CD14-positive monocyte (primary cell): ENCODE measurements around the gene FAM184A. TPM values are rescaled to one million over a fixed set of nuclear protein-coding genes. Genes with fewer than 3 reads are reported as not detected.

Experiments used
- DNase-seq, 3 donors: peaks; one replicate each; pipeline ENCODE4 v3.0.0-alpha.2; 2011 to 2022
- H2AFZ ChIP-seq: 2 replicates; pipeline ENCODE4 v1.6.0; 2012; ENCODE audit warnings: mild to moderate bottlenecking, low read depth, low read length, inconsistent platforms; ENCODE audit not compliant: insufficient read depth, poor library complexity, severe bottlenecking
- H3K27ac ChIP-seq, 2 donors: 1 replicate in 1 of 2; 2 replicates in 1 of 2; pipeline ENCODE4 v1.5.1; 2012 to 2013; ENCODE audit warnings: low read length in 2 of 2, control low read depth in 1 of 2, inconsistent platforms in 1 of 2, low read depth in 1 of 2, mild to moderate bottlenecking in 1 of 2
- H3K27me3 ChIP-seq, 2 donors: one replicate each; pipeline versions ENCODE4 v1.6.0 to v1.6.1; 2011 to 2013; ENCODE audit warnings: low read length in 2 of 2; ENCODE audit not compliant: control insufficient read depth in 2 of 2, insufficient read depth in 2 of 2
- H3K36me3 ChIP-seq, 2 donors: replicated peaks in 1 of 2; 1 replicate in 1 of 2; 2 replicates in 1 of 2; pipeline versions ENCODE4 v1.5.1 to v1.6.1; 2012 to 2013; ENCODE audit warnings: low read length in 2 of 2, control low read depth in 1 of 2, inconsistent platforms in 1 of 2, mild to moderate bottlenecking in 1 of 2; ENCODE audit not compliant: insufficient read depth in 2 of 2, control insufficient read depth in 1 of 2
- H3K4me1 ChIP-seq, 2 donors: 1 replicate in 1 of 2; 2 replicates in 1 of 2; pipeline versions ENCODE4 v1.5.1 to v1.6.1; 2012 to 2013; ENCODE audit warnings: low read length in 2 of 2, control low read depth in 1 of 2, inconsistent platforms in 1 of 2, mild to moderate bottlenecking in 1 of 2, moderate library complexity in 1 of 2; ENCODE audit not compliant: insufficient read depth in 2 of 2, control insufficient read depth in 1 of 2
- H3K4me2 ChIP-seq: replicated peaks from 2 replicates; pipeline ENCODE3; 2012; ENCODE audit warnings: low read length, moderate library complexity, mild to moderate bottlenecking; ENCODE audit not compliant: poor library complexity, severe bottlenecking; ENCODE audit errors: extremely low read depth
- H3K4me3 ChIP-seq, 3 experiments: fragments of 200-600 bp in 1 of 3; sonication (generic) in 1 of 3; replicated peaks in 1 of 3; 1 replicate in 2 of 3; 2 replicates in 1 of 3; pipeline ENCODE4 v1.5.1; 2011 to 2013; ENCODE audit warnings: low read length in 3 of 3, mild to moderate bottlenecking in 3 of 3, control low read depth in 2 of 3, low read depth in 2 of 3, inconsistent platforms in 1 of 3, moderate library complexity in 1 of 3
- H3K79me2 ChIP-seq: 2 replicates; pipeline ENCODE4 v1.6.0; 2012; ENCODE audit warnings: mild to moderate bottlenecking, control low read depth, inconsistent platforms, low read length, moderate library complexity; ENCODE audit not compliant: insufficient read depth
- H3K9ac ChIP-seq: 2 replicates; pipeline ENCODE4 v1.6.0; 2017; ENCODE audit warnings: low read length, mild to moderate bottlenecking; ENCODE audit not compliant: insufficient read depth, poor library complexity, severe bottlenecking
- H3K9me3 ChIP-seq, 2 donors: replicated peaks in 1 of 2; 1 replicate in 1 of 2; 2 replicates in 1 of 2; pipeline versions ENCODE4 v1.5.1 to v1.6.1; 2012 to 2013; ENCODE audit warnings: low read length in 2 of 2, control low read depth in 1 of 2; ENCODE audit not compliant: control insufficient read depth in 1 of 2, insufficient read depth in 1 of 2
- H4K20me1 ChIP-seq: 2 replicates; pipeline ENCODE4 v1.6.0; 2012; ENCODE audit warnings: mild to moderate bottlenecking, low read length, control low read depth, moderate library complexity; ENCODE audit not compliant: insufficient read depth
- H3K27ac Mint-ChIP-seq, 7 donors: one replicate each; pipeline ENCODE4 v1.8.0; 2020; ENCODE audit warnings: mild to moderate bottlenecking in 7 of 7, mixed read lengths in 7 of 7, moderate library complexity in 6 of 7, inconsistent platforms in 2 of 7
- H3K27me3 Mint-ChIP-seq, 3 donors: one replicate each; pipeline ENCODE4 v1.8.0; 2021 to 2022; ENCODE audit warnings: low read depth in 3 of 3, mild to moderate bottlenecking in 3 of 3, mixed read lengths in 3 of 3, moderate library complexity in 3 of 3, inconsistent platforms in 1 of 3
- H3K36me3 Mint-ChIP-seq, 2 donors: one replicate each; pipeline ENCODE4 v1.8.0; 2020; ENCODE audit warnings: mixed read lengths in 2 of 2, inconsistent platforms in 1 of 2, mild to moderate bottlenecking in 1 of 2
- H3K4me1 Mint-ChIP-seq: one replicate; pipeline ENCODE4 v1.8.0; 2020; ENCODE audit warnings: mild to moderate bottlenecking, mixed read lengths
- H3K4me3 Mint-ChIP-seq, 2 donors: one replicate each; pipeline ENCODE4 v1.8.0; 2020; ENCODE audit warnings: mild to moderate bottlenecking in 2 of 2, mixed read lengths in 2 of 2, moderate library complexity in 1 of 2
- H3K9me3 Mint-ChIP-seq, 7 donors: one replicate each; pipeline ENCODE4 v1.8.0; 2020 to 2022; ENCODE audit warnings: mixed read lengths in 7 of 7, mild to moderate bottlenecking in 6 of 7, moderate library complexity in 6 of 7, inconsistent platforms in 2 of 7
- CTCF ChIP-seq: fragments of 200-600 bp; IDR thresholded peaks from one replicate; pipeline ENCODE4 v1.8.0; 2022; ENCODE audit warnings: antibody characterized with exemption, mild to moderate bottlenecking
- WGBS: methylation state at CpG from one replicate; pipeline ENCODE4 v1.1.5; 2013; ENCODE audit warnings: missing lambda C conversion rate; ENCODE audit not compliant: insufficient coverage; 5-methylcytosine and 5-hydroxymethylcytosine counted together
- intact Hi-C, 2 donors: fragments of 100-400 bp; cut with micrococcal nuclease; formaldehyde crosslinking; loops; one replicate each; pipeline versions ENCODE4 v1.15.0 to v1.15.1; 2023
- polyA plus RNA-seq, 3 donors: library from polyadenylated mRNA; depleted of rRNA in 1 of 3; unstranded in 2 of 3; stranded (reverse) in 1 of 3; fragments of 300-500 nt in 2 of 3; fragments of >200 nt in 1 of 3; fragmentation: Illumina TruSeq in 2 of 3; gene quantifications; 1 replicate in 2 of 3; 2 replicates in 1 of 3; pipeline ENCODE4 v1.2.3, GENCODE V29; 2012 to 2021

Gene FAM184A
- polyA plus RNA-seq, 3 donors = not detected

- no peak overlapping the region for H3K4me3 Mint-ChIP-seq
- no CpG with 5 or more reads among the region's 1 CpG for WGBS
Observed at GRCh38 chr6:118974790-118975189, 103.7 kb downstream of the FAM184A start.

GRCh38 chr6:118971682-118972081 lies 106.8 kb downstream of the FAM184A start:
- intact Hi-C loops = no loop called here
- Mint-ChIP-seq H3K27ac (no peak overlapping the region), H3K4me1 (peaks cover 3% of the 10 kb centered on the region), H3K4me3 (no peak overlapping the region), H3K27me3 (no peaks in the 10 kb centered on the region), H3K36me3 (no peaks in the 10 kb centered on the region), H3K9me3 (peaks cover 0 to 4% (median 0%) of the 10 kb centered on the region in 7 donors)
- Histone ChIP-seq H3K36me3 (no peaks in the 10 kb centered on the region), H3K4me1 (peaks cover 0 to 3% of the 10 kb centered on the region in 2 donors), H3K9ac (no peak overlapping the region), H3K4me3 (no peak overlapping the region), H2AFZ (peak overlapping the region; percentile 8), H3K4me2 (no peak overlapping the region), H3K27me3 (no peaks in the 10 kb centered on the region), H3K27ac (no peak overlapping the region), H3K9me3 (no peaks in the 10 kb centered on the region), H3K79me2 (no peaks in the 10 kb centered on the region), H4K20me1 (no peaks in the 10 kb centered on the region)
- no peak for TF ChIP-seq CTCF
- WGBS = no CpG with 5 or more reads among the region's 1 CpG
- DNase-seq = no peak

More at GRCh38 chr6:118974790-118975189, 103.7 kb downstream of the FAM184A start:
- Mint-ChIP-seq H3K36me3 (no peaks in the 10 kb centered on the region), H3K4me1 (no peaks in the 10 kb centered on the region), H3K9me3 (no peaks in the 10 kb centered on the region), H3K27me3 (no peaks in the 10 kb centered on the region), H3K27ac (no peak overlapping the region)
- no peaks in the 10 kb centered on the region for H3K79me2 ChIP-seq
- no peak overlapping the region for H2AFZ ChIP-seq
- no peaks in the 10 kb centered on the region for H3K9me3 ChIP-seq
- no peaks in the 10 kb centered on the region for H3K36me3 ChIP-seq
- no peak overlapping the region for H3K4me2 ChIP-seq
- TF ChIP-seq CTCF = no peak
- H3K9ac ChIP-seq = no peak overlapping the region
- H3K4me3 ChIP-seq = no peak overlapping the region
- H4K20me1 ChIP-seq = no peaks in the 10 kb centered on the region
- no peaks in the 10 kb centered on the region for H3K4me1 ChIP-seq
- H3K27ac ChIP-seq = no peak overlapping the region
- H3K27me3 ChIP-seq = no peaks in the 10 kb centered on the region
- DNase-seq = no peak
- intact Hi-C loops = no loop called here
